ENCODE data around the gene EGFR.

DNA sequence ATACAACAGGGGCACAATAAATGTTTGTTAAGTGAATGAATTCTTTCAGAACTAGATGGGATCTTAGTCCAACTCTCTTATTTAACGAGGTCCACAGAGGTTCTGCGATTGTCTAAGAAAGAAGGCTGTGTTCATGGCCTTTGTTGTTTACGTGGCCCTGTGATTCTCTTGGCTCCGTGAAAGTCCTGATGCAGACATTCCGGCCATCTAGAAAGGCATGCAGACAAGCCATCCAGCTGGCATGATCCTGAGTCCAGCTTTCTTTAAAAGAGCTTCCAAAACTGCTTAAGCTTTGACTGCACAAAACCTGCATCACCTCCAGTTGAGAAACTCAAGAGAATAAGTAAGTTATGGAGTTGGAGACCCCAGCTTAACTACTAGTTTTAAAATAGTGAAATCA is 26.0 kb downstream of the EGFR start:
- TF ChIP-seq, protein P1, sequence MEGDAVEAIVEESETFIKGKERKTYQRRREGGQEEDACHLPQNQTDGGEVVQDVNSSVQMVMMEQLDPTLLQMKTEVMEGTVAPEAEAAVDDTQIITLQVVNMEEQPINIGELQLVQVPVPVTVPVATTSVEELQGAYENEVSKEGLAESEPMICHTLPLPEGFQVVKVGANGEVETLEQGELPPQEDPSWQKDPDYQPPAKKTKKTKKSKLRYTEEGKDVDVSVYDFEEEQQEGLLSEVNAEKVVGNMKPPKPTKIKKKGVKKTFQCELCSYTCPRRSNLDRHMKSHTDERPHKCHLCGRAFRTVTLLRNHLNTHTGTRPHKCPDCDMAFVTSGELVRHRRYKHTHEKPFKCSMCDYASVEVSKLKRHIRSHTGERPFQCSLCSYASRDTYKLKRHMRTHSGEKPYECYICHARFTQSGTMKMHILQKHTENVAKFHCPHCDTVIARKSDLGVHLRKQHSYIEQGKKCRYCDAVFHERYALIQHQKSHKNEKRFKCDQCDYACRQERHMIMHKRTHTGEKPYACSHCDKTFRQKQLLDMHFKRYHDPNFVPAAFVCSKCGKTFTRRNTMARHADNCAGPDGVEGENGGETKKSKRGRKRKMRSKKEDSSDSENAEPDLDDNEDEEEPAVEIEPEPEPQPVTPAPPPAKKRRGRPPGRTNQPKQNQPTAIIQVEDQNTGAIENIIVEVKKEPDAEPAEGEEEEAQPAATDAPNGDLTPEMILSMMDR (IDR thresholded peaks at IDR 0.05; ENCODE audit: low read depth, low read length, poor library complexity, severe bottlenecking), result no peak
- no peak for TF ChIP-seq EZH2phosphoT487 (IDR thresholded peaks at IDR 0.05; ENCODE audit: borderline replicate concordance, low read length)
